LNCAP (cell line): ENCODE results near the gene ARMH3.

Experiments used
- CTCF ChIP-seq: fragments of 450-650 bp; IDR thresholded peaks from 2 replicates; pipeline ENCODE4 v1.5.1; 2017; ENCODE audit warnings: mild to moderate bottlenecking

The ARMH3 gene

GRCh38 chr10:101812606-101813005 lies 243.4 kb downstream of the ARMH3 start:
- no peak for TF ChIP-seq CTCF

GRCh38 chr10:101807158-101807557 lies 248.8 kb downstream of the ARMH3 start:
- no peak for TF ChIP-seq CTCF

GRCh38 chr10:101803511-101803910 lies 252.5 kb downstream of the ARMH3 start:
- no peak for TF ChIP-seq CTCF

GRCh38 chr10:101797403-101798059 lies 258.4 kb downstream of the ARMH3 start:
- no peak for TF ChIP-seq CTCF
